Neural crest cell (in vitro differentiated cells): ENCODE data around the gene NCAPD2. TPM values are rescaled to one million over a fixed set of nuclear protein-coding genes. Genes with fewer than 3 reads are reported as not detected.
A peak's percentile ranks its signal among the peaks of the same experiment; 100 is the strongest.
"Not testable (repeated sequence)": the region's sequence is repeated elsewhere in the genome, so short reads cannot be mapped to it uniquely, and the experiment has no call there.

Experiments
- DNase-seq: peaks from one replicate; pipeline ENCODE4 v3.0.0; 2021; ENCODE audit warnings: low read depth, mixed read lengths, low spot score
- H3K27ac Mint-ChIP-seq: one replicate; pipeline ENCODE4 v1.8.0; 2021; ENCODE audit warnings: mild to moderate bottlenecking, mixed read lengths; ENCODE audit not compliant: unreplicated experiment
- H3K27me3 Mint-ChIP-seq: 2 replicates; pipeline ENCODE4 v1.8.0; 2021; ENCODE audit warnings: low read depth, mild to moderate bottlenecking, mixed read lengths
- H3K36me3 Mint-ChIP-seq: 2 replicates; pipeline ENCODE4 v1.8.0; 2021; ENCODE audit warnings: low read depth, mild to moderate bottlenecking, mixed read lengths
- H3K4me1 Mint-ChIP-seq: 2 replicates; pipeline ENCODE4 v1.8.0; 2021; ENCODE audit warnings: mixed read lengths
- H3K4me3 Mint-ChIP-seq: one replicate; pipeline ENCODE4 v1.8.0; 2021; ENCODE audit warnings: mild to moderate bottlenecking, mixed read lengths
- H3K9me3 Mint-ChIP-seq: 2 replicates; pipeline ENCODE4 v1.8.0; 2021; ENCODE audit warnings: mixed read lengths
- total RNA-seq: library from RNA; stranded (reverse); gene quantifications from 2 replicates; pipeline ENCODE4 v1.2.1, GENCODE V29; 2021
- TF ChIP-seq, protein P1 (sequence below): fragments of 200-600 bp; sonication (generic); conservative IDR thresholded peaks from 2 replicates; pipeline ENCODE4 v1.5.0; 2021; ENCODE audit warnings: antibody characterized with exemption, mild to moderate bottlenecking

NCAPD2 gene
- total RNA-seq, 1 donor from 2014 or later: 133 TPM

DNA sequence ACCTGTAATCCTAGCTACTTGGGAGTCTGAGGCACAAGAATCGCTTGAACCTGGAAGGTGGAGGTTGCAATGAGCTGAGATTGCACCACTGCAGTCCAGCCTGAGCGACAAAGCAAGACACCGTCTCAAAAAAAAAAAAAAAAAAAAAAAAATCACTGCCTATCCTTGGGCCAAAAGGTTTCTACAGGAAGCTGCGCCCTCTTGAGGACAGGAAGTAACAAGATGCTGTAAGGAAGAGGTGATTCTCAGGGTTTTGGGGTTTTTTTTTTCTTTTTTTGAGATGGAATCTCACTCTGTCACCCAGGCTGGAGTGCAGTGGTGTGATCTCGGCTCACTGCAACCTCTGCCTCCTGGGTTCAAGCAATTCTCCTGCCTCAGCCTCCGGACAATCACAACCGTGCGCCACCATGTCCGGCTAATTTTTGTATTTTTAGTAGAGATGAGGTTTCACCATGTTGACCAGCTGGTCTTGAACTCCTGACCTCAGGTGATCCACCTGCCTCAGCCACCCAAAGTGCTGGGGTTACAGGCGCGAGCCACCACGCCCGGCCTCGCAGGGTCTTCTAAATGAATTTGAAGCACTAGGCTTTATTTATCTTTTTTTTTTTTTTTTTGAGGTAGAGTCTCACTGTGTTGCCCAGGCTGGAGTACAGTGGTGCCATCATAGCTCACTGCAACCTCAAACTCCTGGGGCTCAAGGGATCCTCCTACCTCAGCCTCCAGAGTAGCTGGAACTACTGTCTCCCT lies 64.3 kb downstream of the NCAPD2 start:
- Mint-ChIP-seq H3K4me3 (peak overlapping the region; percentile 12), H3K36me3 (peaks cover 24% of the 10 kb centered on the region)
- DNase-seq: not testable (repeated sequence)

DNA sequence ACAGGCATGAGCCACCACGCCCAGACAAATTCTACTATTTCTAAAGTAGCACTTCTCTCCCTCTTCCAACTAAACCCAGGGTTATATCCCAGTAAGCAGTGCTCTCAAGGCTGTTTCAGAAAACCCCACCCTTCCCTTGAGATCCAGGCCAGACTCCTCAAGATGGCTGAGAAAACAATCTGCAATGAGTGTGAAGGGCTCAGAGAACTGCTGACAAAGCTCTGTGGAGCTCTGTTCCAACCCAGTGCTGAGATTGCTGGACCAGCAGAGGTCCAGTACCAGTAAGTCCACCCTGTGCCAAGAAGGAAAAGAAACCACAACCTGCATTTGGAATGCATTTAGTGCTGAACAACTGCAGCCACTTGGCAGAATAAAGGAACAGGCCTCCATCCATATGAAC lies 65.6 kb downstream of the NCAPD2 start:
- TF ChIP-seq, protein P1, sequence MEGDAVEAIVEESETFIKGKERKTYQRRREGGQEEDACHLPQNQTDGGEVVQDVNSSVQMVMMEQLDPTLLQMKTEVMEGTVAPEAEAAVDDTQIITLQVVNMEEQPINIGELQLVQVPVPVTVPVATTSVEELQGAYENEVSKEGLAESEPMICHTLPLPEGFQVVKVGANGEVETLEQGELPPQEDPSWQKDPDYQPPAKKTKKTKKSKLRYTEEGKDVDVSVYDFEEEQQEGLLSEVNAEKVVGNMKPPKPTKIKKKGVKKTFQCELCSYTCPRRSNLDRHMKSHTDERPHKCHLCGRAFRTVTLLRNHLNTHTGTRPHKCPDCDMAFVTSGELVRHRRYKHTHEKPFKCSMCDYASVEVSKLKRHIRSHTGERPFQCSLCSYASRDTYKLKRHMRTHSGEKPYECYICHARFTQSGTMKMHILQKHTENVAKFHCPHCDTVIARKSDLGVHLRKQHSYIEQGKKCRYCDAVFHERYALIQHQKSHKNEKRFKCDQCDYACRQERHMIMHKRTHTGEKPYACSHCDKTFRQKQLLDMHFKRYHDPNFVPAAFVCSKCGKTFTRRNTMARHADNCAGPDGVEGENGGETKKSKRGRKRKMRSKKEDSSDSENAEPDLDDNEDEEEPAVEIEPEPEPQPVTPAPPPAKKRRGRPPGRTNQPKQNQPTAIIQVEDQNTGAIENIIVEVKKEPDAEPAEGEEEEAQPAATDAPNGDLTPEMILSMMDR: no peak
- Mint-ChIP-seq H3K36me3 (peaks cover 29% of the 10 kb centered on the region), H3K27ac (no peak overlapping the region), H3K4me3 (no peak overlapping the region), H3K9me3 (no peaks in the 10 kb centered on the region), H3K27me3 (no peaks in the 10 kb centered on the region), H3K4me1 (peaks cover 16% of the 10 kb centered on the region)
- no peak for DNase-seq

More for the DNA sequence above, 64.3 kb downstream of the NCAPD2 start:
- not testable (repeated sequence) for H3K27me3 Mint-ChIP-seq, H3K27ac Mint-ChIP-seq, H3K9me3 Mint-ChIP-seq
- H3K4me1 Mint-ChIP-seq: peaks cover 24% of the 10 kb centered on the region
- TF ChIP-seq, protein P1: peak; percentile 74

DNA sequence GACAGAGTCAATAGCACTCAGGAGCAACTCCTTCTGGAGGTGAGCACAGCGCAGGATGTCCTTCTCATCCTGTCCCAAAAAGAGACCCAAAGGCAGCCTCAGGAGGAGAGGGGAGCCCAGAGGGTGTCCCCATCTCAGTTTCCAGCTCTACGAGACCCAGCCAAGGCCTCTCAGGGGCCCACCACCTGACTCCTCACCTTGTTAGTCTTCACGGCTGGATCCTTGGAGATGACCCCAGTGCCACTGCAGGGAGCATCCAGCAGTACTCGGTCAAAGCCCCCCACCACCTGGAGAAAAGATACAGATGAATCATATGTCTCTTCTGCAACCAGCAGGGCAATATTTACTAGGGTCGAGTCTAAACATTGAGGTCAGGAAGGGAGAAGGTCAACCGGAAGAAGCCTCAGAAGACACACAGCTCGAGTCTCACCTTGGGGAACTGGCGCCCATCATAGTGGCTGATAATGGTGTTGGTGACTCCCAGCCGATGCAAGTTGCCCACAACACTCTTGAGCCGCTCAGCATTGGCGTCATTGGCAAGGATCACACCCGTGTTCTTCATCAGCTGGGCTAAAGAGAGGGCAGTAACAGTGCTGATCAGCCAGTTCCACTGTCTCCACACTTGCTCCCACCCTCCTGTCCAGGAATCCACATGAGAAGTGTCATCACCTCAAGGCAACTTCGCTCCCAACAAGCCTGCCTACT lies 66.8 kb downstream of the NCAPD2 start:
- Mint-ChIP-seq H3K4me1 (peaks cover 9% of the 10 kb centered on the region), H3K36me3 (peaks cover 33% of the 10 kb centered on the region), H3K27me3 (no peaks in the 10 kb centered on the region)

DNA sequence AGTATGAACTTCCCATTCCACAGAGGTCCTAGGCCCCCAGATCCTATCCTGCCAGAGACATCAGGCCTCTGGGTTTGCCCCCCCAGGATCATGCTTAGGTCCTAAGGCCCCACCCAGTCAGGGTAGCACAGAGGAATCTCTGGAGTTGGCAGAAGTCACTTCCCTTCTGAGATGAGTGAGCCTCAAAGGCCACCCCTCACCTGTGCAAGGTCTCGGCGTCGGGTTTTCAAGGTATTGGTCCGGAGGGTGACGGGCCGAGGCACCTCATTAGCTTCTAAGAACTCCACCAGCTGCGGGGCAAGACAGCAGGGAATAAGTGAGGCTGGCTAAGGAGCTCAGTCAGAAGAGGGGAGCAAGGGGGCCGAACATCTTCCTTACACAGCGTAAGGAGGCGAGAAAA lies 69.0 kb downstream of the NCAPD2 start:
- peaks cover 18% of the 10 kb centered on the region for H3K4me1 Mint-ChIP-seq
- no peaks in the 10 kb centered on the region for H3K27me3 Mint-ChIP-seq
- peak overlapping the region; percentile 81 for H3K4me3 Mint-ChIP-seq
- H3K9me3 Mint-ChIP-seq: no peaks in the 10 kb centered on the region
- TF ChIP-seq, protein P1: no peak
- H3K27ac Mint-ChIP-seq: no peak overlapping the region
- DNase-seq: no peak
- H3K36me3 Mint-ChIP-seq: peaks cover 35% of the 10 kb centered on the region

More for the DNA sequence above, 66.8 kb downstream of the NCAPD2 start:
- TF ChIP-seq, protein P1: no peak
- Mint-ChIP-seq H3K4me3 (peak overlapping the region; percentile 54), H3K9me3 (no peaks in the 10 kb centered on the region), H3K27ac (no peak overlapping the region)
- DNase-seq: no peak

DNA sequence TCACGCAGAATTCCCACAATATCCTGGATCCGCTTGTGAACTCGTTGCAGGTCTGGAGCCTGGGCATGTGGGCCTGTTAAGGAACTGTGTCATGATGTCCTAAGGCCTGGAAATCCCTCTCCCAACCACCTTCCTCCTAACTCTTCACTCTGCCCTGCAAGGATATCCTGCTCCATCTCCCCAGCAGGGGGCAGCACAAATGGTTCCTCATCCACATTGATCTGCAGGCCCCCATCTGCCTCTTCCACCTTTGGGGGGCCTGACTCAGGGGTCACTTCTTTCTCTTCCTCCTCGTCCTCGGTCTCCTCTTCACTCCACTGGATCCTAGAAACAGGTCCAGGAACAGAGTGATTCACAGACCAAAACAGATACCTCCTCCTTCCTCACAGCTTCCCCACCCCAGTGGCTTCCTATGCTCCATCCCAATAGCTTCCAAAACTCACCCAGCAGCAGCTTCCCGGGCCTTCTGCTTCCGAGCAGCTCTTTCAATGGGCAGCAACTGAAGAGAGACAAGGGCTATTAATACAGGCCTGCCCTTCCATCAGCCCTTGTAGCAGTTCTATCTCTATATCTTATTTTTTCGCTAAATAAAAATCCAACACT lies 69.6 kb downstream of the NCAPD2 start:
- Mint-ChIP-seq H3K36me3 (peaks cover 40% of the 10 kb centered on the region), H3K4me1 (peaks cover 25% of the 10 kb centered on the region), H3K27me3 (peaks cover 2% of the 10 kb centered on the region), H3K9me3 (no peaks in the 10 kb centered on the region), H3K4me3 (peak overlapping the region; percentile 81), H3K27ac (no peak overlapping the region)
- peak; percentile 72 for DNase-seq
- TF ChIP-seq, protein P1: peak; percentile 94
